GM12878 (cell line): Measurements from ENCODE around the gene HCFC1. TPM values are rescaled to one million over a fixed set of nuclear protein-coding genes. Genes with fewer than 3 reads are reported as not detected.

ENCODE experiments used
- ATAC-seq: fragments of 200-7000 bp; cut with Tn5 transposase; 3 replicates; pipeline ENCODE4 v1.9.1; 2020; ENCODE audit warnings: mild to moderate bottlenecking, moderate library complexity
- BruUV-seq: library from RNA; stranded (reverse); fragments of 400-500 nt; replicated peaks from 2 replicates; lab custom pipeline; 2021; lab: Mats Ljungman, UMichigan
- CTCF ChIA-PET: fragments of 300-600 bp; sonication (Branson Sonifier 250); formaldehyde crosslinking; extraction: SDS; loops from one replicate; lab custom pipeline; 2021; ENCODE audit warnings: inconsistent platforms; lab: Yijun Ruan, JAX
- POLR2A ChIA-PET: fragments of 350-600 bp; formaldehyde crosslinking; extraction: SDS; loops from one replicate; lab custom pipeline; 2021; ENCODE audit warnings: inconsistent platforms; lab: Charles Lee
- RAD21 ChIA-PET: fragments of 300-600 bp; sonication (Branson Sonifier 250); formaldehyde crosslinking; loops from one replicate; lab custom pipeline; 2023; ENCODE audit warnings: antibody characterized with exemption; ENCODE audit not compliant: unreplicated experiment; lab: Charles Lee
- SMC1A ChIA-PET: fragments of 300-600 bp; sonication (Branson Sonifier 250); formaldehyde crosslinking; loops from one replicate; lab custom pipeline; 2023; ENCODE audit not compliant: unreplicated experiment, uncharacterized antibody; lab: Charles Lee
- DNase-seq: peaks from one replicate; pipeline ENCODE4 v3.0.0-alpha.2; 2011; ENCODE audit warnings: low read depth, low spot score
- FAIRE-seq: peaks from 3 replicates; lab custom pipeline; 2011; peaks lifted over from hg19 to GRCh38; lab: Jason Lieb, UNC
- H2AFZ ChIP-seq: 2 replicates; pipeline ENCODE4 v1.6.0; 2011; ENCODE audit warnings: low read depth, low read length, control low read depth; ENCODE audit not compliant: control insufficient read depth
- H3K27ac ChIP-seq: 2 replicates; pipeline ENCODE4 v1.5.1; 2011; ENCODE audit warnings: control low read depth; ENCODE audit not compliant: control insufficient read depth, insufficient read depth
- H3K27me3 ChIP-seq, 2 experiments: replicated peaks in 1 of 2; 2 replicates each; pipeline versions ENCODE4 v1.6.0 to v1.6.1; 2011; ENCODE audit warnings: low read length in 1 of 2; ENCODE audit not compliant: control insufficient read depth in 2 of 2, insufficient read depth in 2 of 2
- H3K36me3 ChIP-seq, 2 experiments: 2 replicates each; pipeline ENCODE4 v1.5.1; 2011; ENCODE audit warnings: low read length in 1 of 2; ENCODE audit not compliant: control insufficient read depth in 2 of 2, insufficient read depth in 2 of 2
- H3K4me1 ChIP-seq: 2 replicates; pipeline ENCODE4 v1.6.1; 2011; ENCODE audit warnings: mild to moderate bottlenecking, low read length, moderate library complexity, mixed read lengths; ENCODE audit not compliant: control insufficient read depth, insufficient read depth
- H3K4me2 ChIP-seq: 2 replicates; pipeline ENCODE4 v1.6.0; 2011; ENCODE audit warnings: control low read depth; ENCODE audit not compliant: control insufficient read depth, insufficient read depth
- H3K4me3 ChIP-seq: fragments of 200-600 bp; sonication (generic); 2 replicates; pipeline ENCODE4 v1.5.1; 2016
- H3K79me2 ChIP-seq: 2 replicates; pipeline ENCODE4 v1.6.0; 2011; ENCODE audit warnings: low read length; ENCODE audit not compliant: control insufficient read depth, insufficient read depth
- H3K9ac ChIP-seq: 2 replicates; pipeline ENCODE4 v1.8.0; 2011; ENCODE audit warnings: low read length, control low read depth, mixed read lengths; ENCODE audit not compliant: control insufficient read depth, insufficient read depth
- H3K9me3 ChIP-seq: replicated peaks from 3 replicates; pipeline ENCODE4 v1.5.1; 2011; ENCODE audit warnings: mild to moderate bottlenecking, low read length; ENCODE audit not compliant: control insufficient read depth, insufficient read depth
- H4K20me1 ChIP-seq: 2 replicates; pipeline ENCODE4 v1.6.0; 2011; ENCODE audit not compliant: control insufficient read depth, insufficient read depth
- NR2F1 ChIP-seq: fragments of 450-650 bp; conservative IDR thresholded peaks from 2 replicates; pipeline ENCODE4 v1.6.1; 2017; ENCODE audit warnings: mild to moderate bottlenecking
- SMC3 ChIP-seq: IDR thresholded peaks from 2 replicates; pipeline ENCODE4 v1.6.1; 2011; ENCODE audit warnings: low read length, improper control_type of control experiment, borderline replicate concordance
- WGBS: methylation state at CpG from one replicate; pipeline ENCODE4 v1.1.6; 2016; ENCODE audit warnings: low lambda C conversion rate; ENCODE audit not compliant: insufficient replicate concordance, insufficient coverage; ENCODE audit errors: missing lambda C conversion rate; 5-methylcytosine and 5-hydroxymethylcytosine counted together
- in situ Hi-C: fragments of 300-500 bp; cut with MboI; formaldehyde crosslinking; loops from 9 replicates; pipeline ENCODE4 v1.14.3; 2018; ENCODE audit warnings: mixed read lengths
- intact Hi-C: fragments of 100-400 bp; cut with micrococcal nuclease; formaldehyde crosslinking; loops from one replicate; pipeline ENCODE4 v1.14.2; 2022; ENCODE audit not compliant: unreplicated experiment
- polyA plus RNA-seq, 11 experiments: library from polyadenylated mRNA; depleted of rRNA in 4 of 11; unstranded in 6 of 11; stranded (reverse) in 5 of 11; fragments of >200 nt; fragmentation: Nextera tagmentation in 4 of 11; fragmentation: Illumina TruSeq in 1 of 11; extraction: Ambion mirVana in 4 of 11; extraction: Trizol in 1 of 11; gene quantifications; 1 replicate in 1 of 11; 2 replicates in 10 of 11; pipeline versions ENCODE4 v1.2.1 to v1.2.3, GENCODE V29; 2011 to 2016; ENCODE audit warnings: inconsistent platforms in 2 of 11, missing spikeins in 2 of 11, low read depth in 1 of 11
- total RNA-seq, 4 experiments: library from RNA; depleted of rRNA in 3 of 4; stranded (reverse); fragments of >200 nt in 3 of 4; fragmentation: Illumina TruSeq in 1 of 4; extraction: Trizol in 1 of 4; gene quantifications; 2 replicates each; pipeline versions ENCODE4 v1.2.1 to v1.2.3, GENCODE V29; 2013 to 2021
- TF ChIP-seq, protein P1 (sequence below): fragments of 450-650 bp; IDR thresholded peaks from 2 replicates; pipeline ENCODE4 v1.6.1; 2018; ENCODE audit warnings: mild to moderate bottlenecking, low read depth, moderate library complexity; ENCODE audit not compliant: partially characterized antibody

Gene HCFC1
- total and polyA plus RNA-seq, 10 of the 15 experiments (the other 5 are each of a cell fraction or from before 2014, with no cell fraction given) = 3.9 to 92.7 (median 23.5) TPM

DNA sequence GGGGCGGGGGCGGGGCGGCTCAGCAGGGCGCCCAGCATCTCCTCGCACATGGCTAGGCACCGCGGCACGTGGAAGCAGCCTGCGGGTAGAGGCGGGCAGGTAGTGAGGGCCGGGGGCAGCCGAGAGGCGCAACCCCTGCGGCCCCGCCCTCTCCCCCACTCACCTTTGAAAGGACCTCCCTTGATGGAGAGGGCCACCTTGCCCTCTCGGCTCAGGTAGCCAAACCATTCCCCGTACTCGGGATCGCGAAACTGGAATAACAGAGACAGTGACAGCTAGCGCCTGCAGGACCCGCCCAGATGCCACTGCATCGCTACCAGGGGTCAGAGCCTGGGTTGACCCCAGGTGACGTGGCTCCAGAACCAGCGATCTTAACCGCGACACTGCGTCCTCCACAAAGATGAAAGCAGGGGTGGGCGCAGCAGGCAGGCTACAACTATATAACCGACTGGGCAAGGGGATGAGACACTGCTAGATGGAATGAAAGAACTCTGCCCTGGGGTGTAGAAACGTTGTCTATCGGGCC lies 36.2 kb downstream of the HCFC1 start:
- Histone ChIP-seq H3K9me3 (no peaks in the 10 kb centered on the region), H3K4me1 (no peaks in the 10 kb centered on the region), H3K4me3 (peak overlapping the region; percentile 34; the same call in 1 of the 2 replicates), H3K27me3 (no peaks in the 10 kb centered on the region), H3K4me2 (peak overlapping the region; percentile 69), H2AFZ (no peak overlapping the region), H4K20me1 (no peaks in the 10 kb centered on the region), H3K79me2 (peaks cover 11% of the 10 kb centered on the region), H3K36me3 (no peaks in the 10 kb centered on the region; a peak in 3 of 4 replicates), H3K27ac (no peak overlapping the region), H3K9ac (peak overlapping the region; percentile 16; the same call in 1 of the 2 replicates)
- ATAC-seq (peak; percentile 10; the same call in 2 of the 3 replicates), FAIRE-seq (no peak), DNase-seq (no peak)
- intact Hi-C loops = no loop called here
- RAD21 ChIA-PET = interaction anchor here (0.9 to 1.6 kb wide), 5 partner anchors 9 to 46 kb away, joined by 3 to 8 read pairs (median 3); no protein-coding TSS in a partner anchor
- POLR2A ChIA-PET = interaction anchor here (0.9 to 1.6 kb wide), 3 partner anchors 9 to 12 kb away, joined by 3 to 6 read pairs (median 3); no protein-coding TSS in a partner anchor
- CTCF ChIA-PET = interaction anchor here (0.5 to 4.4 kb wide), 4 partner anchors 10 to 25 kb away, joined by 3 to 28 read pairs (median 8); partner anchors contain the start of gene ARHGAP4
- in situ Hi-C loops = no loop called here
- 50% methylated on average over 26 of the region's 32 CpGs for WGBS
- SMC1A ChIA-PET = interaction anchor here (1.9 kb wide), 1 partner anchor 12 kb away, joined by 6 read pairs; no protein-coding TSS in a partner anchor
- TF ChIP-seq SMC3 (no peak), NR2F1 (peak; percentile 36; the same call in 1 of the 2 replicates)
- TF ChIP-seq, protein P1, sequence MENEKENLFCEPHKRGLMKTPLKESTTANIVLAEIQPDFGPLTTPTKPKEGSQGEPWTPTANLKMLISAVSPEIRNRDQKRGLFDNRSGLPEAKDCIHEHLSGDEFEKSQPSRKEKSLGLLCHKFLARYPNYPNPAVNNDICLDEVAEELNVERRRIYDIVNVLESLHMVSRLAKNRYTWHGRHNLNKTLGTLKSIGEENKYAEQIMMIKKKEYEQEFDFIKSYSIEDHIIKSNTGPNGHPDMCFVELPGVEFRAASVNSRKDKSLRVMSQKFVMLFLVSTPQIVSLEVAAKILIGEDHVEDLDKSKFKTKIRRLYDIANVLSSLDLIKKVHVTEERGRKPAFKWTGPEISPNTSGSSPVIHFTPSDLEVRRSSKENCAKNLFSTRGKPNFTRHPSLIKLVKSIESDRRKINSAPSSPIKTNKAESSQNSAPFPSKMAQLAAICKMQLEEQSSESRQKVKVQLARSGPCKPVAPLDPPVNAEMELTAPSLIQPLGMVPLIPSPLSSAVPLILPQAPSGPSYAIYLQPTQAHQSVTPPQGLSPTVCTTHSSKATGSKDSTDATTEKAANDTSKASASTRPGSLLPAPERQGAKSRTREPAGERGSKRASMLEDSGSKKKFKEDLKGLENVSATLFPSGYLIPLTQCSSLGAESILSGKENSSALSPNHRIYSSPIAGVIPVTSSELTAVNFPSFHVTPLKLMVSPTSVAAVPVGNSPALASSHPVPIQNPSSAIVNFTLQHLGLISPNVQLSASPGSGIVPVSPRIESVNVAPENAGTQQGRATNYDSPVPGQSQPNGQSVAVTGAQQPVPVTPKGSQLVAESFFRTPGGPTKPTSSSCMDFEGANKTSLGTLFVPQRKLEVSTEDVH = no peak
- BruUV-seq = no TSS peak
